ENCODE results near the gene CFAP299. TPM values are rescaled to one million over a fixed set of nuclear protein-coding genes. Genes with fewer than 3 reads are reported as not detected.

The CFAP299 gene
- total and polyA plus RNA-seq, 2 of the 8 experiments (the other 6 are each of a cell fraction or from before 2014, with no cell fraction given): not detected

- TF ChIP-seq CHD7 (IDR thresholded peaks at IDR 0.05; ENCODE audit: insufficient replicate concordance, low read length): no peak
These were observed 180.0 kb downstream of the CFAP299 start (continued) for GRCh38 chr4:80515496-80515895.
